Cerebellar nuclear complex (tissue), 1 donor: ENCODE results near the gene JPH3.
"Not testable (repeated sequence)": the region's sequence is repeated elsewhere in the genome, so short reads cannot be mapped to it uniquely, and the experiment has no call there.

Experiments used
- DNase-seq, 2 experiments: peaks; one replicate each; lab custom pipeline; 2025; lab: John Stamatoyannopoulos, UW

The JPH3 gene

GRCh38 chr16:87575027-87575804 is 27.1 kb upstream of the JPH3 start:
- DNase-seq: no peak

GRCh38 chr16:87576171-87576570 is 26.1 kb upstream of the JPH3 start:
- no peak for DNase-seq

- DNase-seq: not testable (repeated sequence)
Measured at GRCh38 chr16:87578142-87578930, 24.0 kb upstream of the JPH3 start.

GRCh38 chr16:87579691-87580090 is 22.6 kb upstream of the JPH3 start:
- no peak for DNase-seq

- no peak for DNase-seq
Measured at GRCh38 chr16:87580855-87581261, 21.4 kb upstream of the JPH3 start.

GRCh38 chr16:87581857-87582215 is 20.5 kb upstream of the JPH3 start:
- DNase-seq: no peak

- no peak for DNase-seq
Measured at GRCh38 chr16:87582216-87582965, 19.9 kb upstream of the JPH3 start.

- DNase-seq: no peak
Measured at GRCh38 chr16:87582966-87583325, 19.4 kb upstream of the JPH3 start.

GRCh38 chr16:87583453-87584131 is 18.7 kb upstream of the JPH3 start:
- no peak for DNase-seq

- no peak for DNase-seq
Measured at GRCh38 chr16:87584271-87584670, 18.0 kb upstream of the JPH3 start.

GRCh38 chr16:87584975-87585374 is 17.3 kb upstream of the JPH3 start:
- no peak for DNase-seq

- no peak for DNase-seq
Measured at GRCh38 chr16:87585442-87586200, 16.7 kb upstream of the JPH3 start.

- no peak for DNase-seq
Measured at GRCh38 chr16:87586201-87586782, 16.0 kb upstream of the JPH3 start.

GRCh38 chr16:87587636-87588035 is 14.7 kb upstream of the JPH3 start:
- no peak for DNase-seq

GRCh38 chr16:87592018-87592712 is 10.1 kb upstream of the JPH3 start:
- DNase-seq: no peak

- no peak for DNase-seq
Measured at GRCh38 chr16:87593710-87594258, 8.5 kb upstream of the JPH3 start.

GRCh38 chr16:87595712-87596111 is 6.6 kb upstream of the JPH3 start:
- DNase-seq: no peak

- no peak for DNase-seq
Measured at GRCh38 chr16:87597324-87597830, 4.9 kb upstream of the JPH3 start.

GRCh38 chr16:87598431-87598830 is 3.9 kb upstream of the JPH3 start:
- DNase-seq: no peak

- DNase-seq: no peak
Measured at GRCh38 chr16:87600246-87600645, 2.1 kb upstream of the JPH3 start.
